IPS-NIHi7 (cell line): Measurements from ENCODE around the gene PPP2R2C.
A peak's percentile ranks its signal among the peaks of the same experiment; 100 is the strongest.

ENCODE experiments used
- DNase-seq: peaks from one replicate; pipeline ENCODE4 v3.0.0; 2012; ENCODE audit warnings: mixed read lengths; ENCODE audit errors: extremely low spot score

The PPP2R2C gene

DNA sequence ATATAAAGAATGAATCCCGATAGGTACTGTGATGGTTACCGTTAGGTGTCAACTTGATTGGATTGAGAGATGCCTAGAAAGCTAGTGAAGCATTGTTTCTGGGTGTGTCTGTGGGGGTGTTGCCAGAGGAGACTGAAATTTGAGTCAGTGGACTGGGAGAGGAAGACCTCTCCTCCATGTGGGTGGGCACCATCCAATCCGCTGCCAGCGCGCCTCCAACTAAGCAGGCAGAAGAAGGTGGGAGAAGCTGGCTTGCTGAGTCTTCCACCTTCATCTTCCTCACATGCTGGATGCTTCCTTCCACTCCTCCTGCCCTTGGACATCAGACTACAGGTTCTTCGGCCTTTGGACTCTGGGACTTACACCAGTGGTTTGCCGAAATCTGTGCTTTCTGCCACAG lies 162.6 kb downstream of the PPP2R2C start:
- no peak for DNase-seq

DNA sequence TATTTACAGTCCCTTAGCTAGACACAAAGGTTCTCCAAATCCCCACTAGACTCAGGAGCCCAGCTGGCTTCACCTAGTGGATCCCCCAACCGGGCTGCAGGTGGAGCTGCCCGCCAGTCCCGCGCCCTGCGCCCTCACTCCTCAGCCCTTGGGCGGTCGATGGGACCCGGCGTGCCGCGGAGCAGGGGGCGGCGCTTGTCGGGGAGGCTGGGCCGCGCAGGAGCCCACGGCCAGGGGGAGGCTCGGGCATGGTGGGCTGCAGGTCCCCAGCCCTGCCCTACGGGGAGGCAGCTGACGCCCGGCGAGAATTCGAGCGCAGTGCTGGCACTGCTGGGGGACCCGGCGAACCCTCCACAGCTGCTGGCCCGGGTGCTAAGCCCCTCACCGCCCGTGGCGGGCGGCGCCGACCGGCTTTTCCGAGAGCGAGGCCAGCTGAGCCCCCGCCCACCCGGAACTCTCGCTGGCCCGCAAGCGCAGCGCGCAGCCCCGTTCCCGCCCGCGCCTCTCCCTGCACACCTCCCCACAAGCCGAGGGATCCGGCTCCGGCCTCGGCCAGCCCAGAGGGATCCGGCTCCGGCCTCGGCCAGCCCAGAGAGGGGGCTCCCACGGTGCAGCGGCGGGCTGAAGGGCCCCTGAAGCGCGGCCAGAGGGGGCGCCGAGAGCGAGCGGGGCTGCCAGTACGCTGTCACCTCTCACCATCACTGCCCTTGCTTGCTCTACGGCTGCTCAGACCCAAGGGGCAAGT lies 163.3 kb downstream of the PPP2R2C start:
- peak; percentile 59 for DNase-seq

DNA sequence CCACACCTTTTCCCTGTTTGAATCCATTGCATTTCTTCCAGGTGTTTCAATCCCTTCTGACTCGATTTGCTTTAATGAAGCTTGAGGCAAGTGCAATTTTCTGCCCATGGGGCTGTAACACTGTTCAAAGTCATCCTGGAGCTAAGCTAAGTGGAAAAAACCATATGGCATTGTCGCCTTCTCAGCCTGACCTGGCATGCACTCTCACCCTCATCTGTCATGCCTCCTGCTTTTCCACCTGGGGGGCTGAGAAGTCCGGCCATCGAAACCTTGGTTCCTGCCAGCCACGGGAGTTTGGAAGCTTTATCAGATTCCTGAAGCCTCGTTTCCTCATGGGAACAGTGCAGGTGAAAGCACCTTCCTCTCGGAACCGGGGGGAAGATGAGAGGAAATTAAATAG lies 164.5 kb downstream of the PPP2R2C start:
- no peak for DNase-seq

- no peak for DNase-seq
Observed at GRCh38 chr4:6307230-6307629, 165.2 kb downstream of the PPP2R2C start.

DNA sequence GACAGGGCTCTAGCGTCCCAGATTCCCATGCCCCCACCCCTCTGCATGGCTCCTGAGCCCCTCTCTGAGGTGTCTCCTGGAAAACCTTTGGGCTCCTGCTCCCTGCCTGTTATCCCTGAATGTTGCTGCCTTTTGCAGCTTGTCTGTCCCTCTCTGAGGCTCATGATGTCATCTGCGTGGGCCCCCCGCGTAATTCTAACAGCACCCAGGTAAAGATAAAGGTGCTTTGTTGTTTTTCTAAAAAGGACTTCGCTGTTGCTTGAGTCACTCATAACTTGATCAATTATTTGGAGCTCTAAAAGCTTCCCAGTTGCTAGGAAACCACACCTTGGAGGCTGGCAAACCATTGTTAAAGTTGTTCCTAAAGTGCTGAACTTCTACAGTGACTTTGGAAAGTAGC lies 166.1 kb downstream of the PPP2R2C start:
- DNase-seq = no peak

GRCh38 chr4:6303943-6304342 lies 168.5 kb downstream of the PPP2R2C start:
- DNase-seq = no peak

DNA sequence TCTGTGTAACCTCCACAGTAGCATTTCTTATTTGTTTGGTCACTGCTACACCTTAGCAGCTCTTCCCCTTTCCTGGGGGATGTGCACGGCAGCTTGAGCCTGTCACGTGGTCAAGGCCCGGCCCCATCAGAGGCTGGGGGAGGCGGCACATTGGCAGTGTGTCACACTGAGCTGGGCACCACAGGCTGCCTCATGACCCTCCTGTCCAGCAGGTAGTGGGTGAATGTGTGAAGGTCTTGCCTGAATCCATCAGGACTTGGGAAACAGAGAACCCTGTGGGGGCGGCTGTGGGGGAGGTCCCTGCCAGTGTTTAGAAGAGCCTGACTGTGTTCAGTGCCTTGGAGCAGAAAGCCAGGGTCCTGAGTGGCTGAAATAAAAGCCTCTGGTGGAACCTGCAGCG lies 169.5 kb downstream of the PPP2R2C start:
- DNase-seq = no peak

GRCh38 chr4:6301732-6302442 lies 170.5 kb downstream of the PPP2R2C start:
- DNase-seq = no peak

DNA sequence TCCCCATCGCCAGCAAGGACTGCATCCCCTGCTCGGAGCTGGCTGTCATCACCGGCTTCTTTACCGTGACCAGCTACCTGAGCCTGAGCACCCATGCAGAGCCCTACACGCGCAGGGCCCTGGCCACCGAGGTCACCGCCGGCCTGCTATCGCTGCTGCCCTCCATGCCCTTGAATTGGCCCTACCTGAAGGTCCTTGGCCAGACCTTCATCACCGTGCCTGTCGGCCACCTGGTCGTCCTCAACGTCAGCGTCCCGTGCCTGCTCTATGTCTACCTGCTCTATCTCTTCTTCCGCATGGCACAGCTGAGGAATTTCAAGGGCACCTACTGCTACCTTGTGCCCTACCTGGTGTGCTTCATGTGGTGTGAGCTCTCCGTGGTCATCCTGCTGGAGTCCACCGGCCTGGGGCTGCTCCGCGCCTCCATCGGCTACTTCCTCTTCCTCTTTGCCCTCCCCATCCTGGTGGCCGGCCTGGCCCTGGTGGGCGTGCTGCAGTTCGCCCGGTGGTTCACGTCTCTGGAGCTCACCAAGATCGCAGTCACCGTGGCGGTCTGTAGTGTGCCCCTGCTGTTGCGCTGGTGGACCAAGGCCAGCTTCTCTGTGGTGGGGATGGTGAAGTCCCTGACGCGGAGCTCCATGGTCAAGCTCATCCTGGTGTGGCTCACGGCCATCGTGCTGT lies 171.2 kb downstream of the PPP2R2C start:
- DNase-seq = no peak

DNA sequence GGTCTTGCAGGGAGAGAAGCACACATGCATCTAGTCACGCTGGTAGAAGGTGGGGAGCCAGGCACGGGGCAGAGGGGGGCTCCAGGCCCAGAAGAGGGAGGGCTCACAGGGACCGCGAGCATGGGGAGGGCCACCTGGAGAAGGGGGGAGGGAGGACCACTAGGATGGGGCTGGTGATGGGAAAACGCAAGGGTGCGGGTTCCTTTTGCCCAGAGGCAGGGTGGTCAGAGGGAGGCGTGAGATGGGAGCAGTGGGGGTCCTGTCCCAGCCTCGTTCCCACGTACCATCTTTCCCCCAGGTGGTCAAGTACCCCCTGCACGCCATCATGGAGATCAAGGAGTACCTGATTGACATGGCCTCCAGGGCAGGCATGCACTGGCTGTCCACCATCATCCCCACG lies 172.1 kb downstream of the PPP2R2C start:
- DNase-seq = no peak

DNA sequence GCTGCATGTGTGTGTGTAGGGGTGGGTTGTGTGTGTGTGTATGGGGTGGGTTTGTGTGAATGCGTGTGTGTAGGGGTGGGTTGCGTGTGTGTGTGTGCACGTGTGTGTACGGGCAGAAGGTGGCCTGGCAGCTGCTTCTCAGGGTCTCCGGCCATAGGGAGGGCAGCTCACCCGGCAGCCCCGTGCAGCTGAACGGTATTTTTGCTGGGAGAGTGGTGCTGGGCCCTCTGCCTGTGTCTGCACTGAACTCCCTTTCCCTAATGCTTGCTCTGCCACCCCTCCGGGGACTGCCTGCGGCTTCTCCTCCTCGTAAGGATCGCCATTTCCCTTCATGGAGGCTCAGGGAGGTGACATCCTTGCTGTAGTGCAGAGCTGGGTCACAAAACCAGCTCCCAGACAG lies 172.5 kb downstream of the PPP2R2C start:
- DNase-seq = no peak

- DNase-seq = no peak
Observed at GRCh38 chr4:6298852-6299251, 173.6 kb downstream of the PPP2R2C start.

GRCh38 chr4:6298035-6298434 lies 174.4 kb downstream of the PPP2R2C start:
- no peak for DNase-seq

GRCh38 chr4:6297266-6297815 lies 175.1 kb downstream of the PPP2R2C start:
- no peak for DNase-seq

DNA sequence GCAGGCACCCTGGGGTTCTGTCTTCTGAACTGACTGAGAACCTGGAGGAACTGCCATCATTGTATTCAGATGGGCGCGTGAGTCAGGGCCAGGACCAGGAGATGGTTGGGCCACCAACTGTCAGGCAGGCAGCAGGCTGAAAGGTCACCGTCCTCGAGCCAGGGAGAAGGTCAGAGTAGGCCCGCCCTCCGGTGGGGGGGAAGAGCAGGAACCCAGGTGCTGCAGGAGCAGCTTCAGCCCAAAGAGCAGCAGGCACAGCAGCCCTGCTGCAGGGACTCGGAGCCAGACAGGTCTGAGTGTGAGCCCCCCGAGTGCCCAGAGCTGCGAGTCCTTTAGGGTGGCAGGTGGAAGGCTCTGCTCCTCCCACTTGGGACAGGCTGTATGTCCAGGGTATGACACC lies 176.4 kb downstream of the PPP2R2C start:
- no peak for DNase-seq

GRCh38 chr4:6295495-6295894 lies 176.9 kb downstream of the PPP2R2C start:
- no peak for DNase-seq

GRCh38 chr4:6294705-6295421 lies 177.6 kb downstream of the PPP2R2C start:
- no peak for DNase-seq

DNA sequence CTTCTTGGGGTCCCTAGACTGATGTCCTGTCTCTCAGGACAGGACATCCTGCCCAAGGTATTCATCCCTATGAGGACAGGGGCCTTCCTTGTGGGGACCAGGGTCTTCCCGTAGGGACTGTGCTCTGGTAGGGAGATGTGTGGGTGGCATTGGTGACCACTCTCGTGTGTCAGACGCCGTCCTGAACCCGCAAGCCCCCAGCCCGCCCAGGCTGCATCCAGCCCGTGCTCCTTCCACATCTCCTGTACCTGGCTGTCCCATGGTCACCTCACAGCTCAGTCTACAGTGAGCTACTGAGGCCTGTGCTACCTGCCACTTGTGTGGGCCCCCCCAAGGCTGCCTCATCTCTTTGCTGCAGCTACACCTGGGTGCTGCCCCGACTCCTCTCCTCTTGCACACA lies 178.8 kb downstream of the PPP2R2C start:
- DNase-seq = no peak

- DNase-seq = no peak
Observed at GRCh38 chr4:6293097-6293445, 179.3 kb downstream of the PPP2R2C start.

DNA sequence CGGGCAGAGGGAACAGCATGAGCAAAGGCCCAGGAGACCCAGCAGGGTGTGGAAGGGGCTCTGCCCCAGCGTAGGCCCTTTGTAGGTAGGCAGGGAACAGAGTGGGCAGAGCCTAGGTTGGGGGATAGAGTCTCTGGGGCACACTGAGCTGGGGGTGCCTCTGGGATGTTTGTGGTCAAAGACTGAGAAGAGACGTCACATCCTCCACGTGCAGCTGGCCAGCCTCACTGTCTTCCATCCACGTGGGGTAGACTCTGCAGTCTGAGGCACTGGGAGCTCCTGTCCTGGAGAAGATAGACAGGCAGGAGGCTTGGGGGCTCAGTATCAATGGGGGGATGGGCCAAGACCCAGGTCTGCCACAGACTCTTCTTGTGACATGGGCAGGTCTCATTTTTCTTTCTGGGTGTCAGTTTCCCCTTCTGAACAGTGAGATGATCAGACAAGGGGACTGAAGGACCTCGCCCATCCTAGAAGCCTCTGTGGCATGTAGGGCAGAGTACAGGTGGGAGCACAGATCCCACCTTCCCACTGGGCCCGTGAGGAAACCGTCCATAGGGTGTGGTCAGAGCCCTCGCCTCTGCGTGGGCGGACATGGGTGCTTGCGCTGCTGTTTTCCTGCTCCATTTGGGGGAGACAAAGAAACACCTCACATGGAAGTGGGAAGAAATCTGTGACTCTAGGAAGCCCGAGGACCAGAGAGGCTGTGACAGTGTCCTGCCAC lies 179.9 kb downstream of the PPP2R2C start:
- no peak for DNase-seq

DNA sequence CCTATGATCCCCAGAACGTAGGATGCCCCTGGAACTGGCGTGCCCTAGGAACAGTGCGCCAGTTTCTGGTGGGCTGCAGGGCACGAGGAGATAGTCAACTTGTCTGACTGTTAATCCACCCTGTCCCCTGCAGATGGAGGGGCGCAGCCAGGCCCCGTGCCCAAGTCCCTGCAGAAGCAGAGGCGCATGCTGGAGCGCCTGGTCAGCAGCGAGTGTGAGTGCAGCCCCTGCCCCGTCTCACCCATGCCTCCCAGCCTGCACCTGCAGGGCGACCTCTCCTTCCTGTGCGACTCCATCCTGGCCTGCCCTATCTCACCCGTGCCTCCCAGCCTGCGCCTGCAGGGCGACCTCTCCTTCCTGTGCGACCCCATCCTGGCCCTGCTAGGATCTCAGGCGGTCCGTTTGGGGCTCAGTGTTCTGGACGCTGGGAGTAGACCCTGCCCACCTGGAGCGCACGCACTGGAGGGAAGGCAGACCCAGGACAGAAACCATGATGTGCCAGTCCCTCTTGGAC lies 180.6 kb downstream of the PPP2R2C start:
- no peak for DNase-seq
